Fibroblast of lung (primary cell): Measurements from ENCODE around the gene IMMP2L. TPM values are rescaled to one million over a fixed set of nuclear protein-coding genes. Genes with fewer than 3 reads are reported as not detected.
A peak's percentile ranks its signal among the peaks of the same experiment; 100 is the strongest.

Experiments
- DNase-seq, 2 donors: peaks; one replicate each; pipeline versions ENCODE4 v3.0.0 to v3.0.0-alpha.2; 2010; ENCODE audit warnings: low read depth in 2 of 2
- H2AFZ ChIP-seq: 2 replicates; pipeline ENCODE4 v1.5.1; 2012; ENCODE audit warnings: low read length, control low read depth, inconsistent platforms
- H3K27ac ChIP-seq: 2 replicates; pipeline ENCODE4 v1.5.1; 2011; ENCODE audit warnings: low read length, control low read depth; ENCODE audit not compliant: insufficient read depth
- H3K27me3 ChIP-seq: 2 replicates; pipeline ENCODE4 v1.5.1; 2011; ENCODE audit warnings: mild to moderate bottlenecking, low read length; ENCODE audit not compliant: control insufficient read depth, insufficient read depth
- H3K36me3 ChIP-seq: 2 replicates; pipeline ENCODE4 v1.5.1; 2011; ENCODE audit warnings: low read length; ENCODE audit not compliant: control insufficient read depth, insufficient read depth
- H3K4me1 ChIP-seq: 2 replicates; pipeline ENCODE4 v1.5.1; 2011; ENCODE audit warnings: low read length; ENCODE audit not compliant: control insufficient read depth, insufficient read depth; ENCODE audit errors: extremely low read depth
- H3K4me2 ChIP-seq: 2 replicates; pipeline ENCODE4 v1.5.1; 2011; ENCODE audit warnings: low read length, control low read depth; ENCODE audit not compliant: insufficient read depth; ENCODE audit errors: extremely low read depth
- H3K4me3 ChIP-seq, 4 experiments: fragments of 200-600 bp in 1 of 4; sonication (generic) in 1 of 4; replicated peaks in 1 of 4; 2 replicates each; pipeline ENCODE4 v1.5.1; 2011 to 2016; ENCODE audit warnings: low read length in 4 of 4, low read depth in 3 of 4, mild to moderate bottlenecking in 3 of 4, control low read depth in 2 of 4, inconsistent platforms in 1 of 4, mixed read lengths in 1 of 4; ENCODE audit not compliant: insufficient read depth in 1 of 4; ENCODE audit errors: control extremely low read depth in 1 of 4
- H3K79me2 ChIP-seq: 2 replicates; pipeline ENCODE4 v1.5.1; 2012; ENCODE audit warnings: mild to moderate bottlenecking, low read length, inconsistent platforms; ENCODE audit not compliant: control insufficient read depth, insufficient read depth
- H3K9ac ChIP-seq: 2 replicates; pipeline ENCODE4 v1.5.1; 2011; ENCODE audit warnings: mild to moderate bottlenecking, low read length, control low read depth; ENCODE audit not compliant: insufficient read depth
- H3K9me3 ChIP-seq: 2 replicates; pipeline ENCODE4 v1.5.1; 2012; ENCODE audit warnings: low read depth, low read length; ENCODE audit not compliant: control insufficient read depth, insufficient read depth
- H4K20me1 ChIP-seq: 2 replicates; pipeline ENCODE4 v1.5.1; 2011; ENCODE audit warnings: low read length; ENCODE audit not compliant: control insufficient read depth, insufficient read depth; ENCODE audit errors: extremely low read depth
- CTCF ChIP-seq, 2 donors: IDR thresholded peaks in 1 of 2; conservative IDR thresholded peaks in 1 of 2; 1 replicate in 1 of 2; 2 replicates in 1 of 2; pipeline ENCODE4 v1.5.1; 2011 to 2012; ENCODE audit warnings: low read length in 2 of 2, control low read depth in 1 of 2, inconsistent platforms in 1 of 2, low read depth in 1 of 2, mild to moderate bottlenecking in 1 of 2
- EZH2 ChIP-seq: IDR thresholded peaks from 2 replicates; pipeline ENCODE4 v1.5.1; 2012; ENCODE audit warnings: low read length, control low read depth, mild to moderate bottlenecking; ENCODE audit errors: missing control alignments
- polyA plus RNA-seq, 2 donors: library from polyadenylated mRNA; depleted of rRNA in 1 of 2; stranded (reverse) in 1 of 2; unstranded in 1 of 2; fragments of >200 nt; gene quantifications; 2 replicates each; pipeline ENCODE4 v1.2.1, GENCODE V29; 2011 to 2012; ENCODE audit warnings: missing spikeins in 1 of 2
- total RNA-seq: library from RNA; depleted of rRNA; stranded (reverse); fragments of >200 nt; gene quantifications from 2 replicates; pipeline ENCODE4 v1.2.1, GENCODE V29; 2014

IMMP2L gene
- total and polyA plus RNA-seq, 2 donors (not counting 1 experiment from before 2014, with no cell fraction given) = 6.9 to 14.4 TPM

GRCh38 chr7:111240371-111240770 lies 321.9 kb downstream of the IMMP2L start:
- Histone ChIP-seq H3K9ac (no peak overlapping the region), H3K9me3 (no peaks in the 10 kb centered on the region), H3K4me1 (peaks cover 2% of the 10 kb centered on the region), H3K4me2 (no peak overlapping the region), H4K20me1 (no peaks in the 10 kb centered on the region), H3K36me3 (no peaks in the 10 kb centered on the region), H3K27ac (no peak overlapping the region), H3K4me3 (no peak overlapping the region), H2AFZ (no peak overlapping the region), H3K79me2 (no peaks in the 10 kb centered on the region), H3K27me3 (no peaks in the 10 kb centered on the region)
- DNase-seq = no peak
- TF ChIP-seq EZH2 (no peak), CTCF (conservative IDR thresholded peaks at IDR 0.05 in 1 of 2, IDR thresholded peaks at IDR 0.05 in 1 of 2; ENCODE audit: low read depth in 1 of 2, low read length in 2 of 2) (no peak)

- Histone ChIP-seq H3K36me3 (no peaks in the 10 kb centered on the region), H4K20me1 (no peaks in the 10 kb centered on the region), H3K4me2 (no peak overlapping the region), H3K4me3 (peak overlapping the region in 1 of 4 experiments; percentile 67), H3K9ac (no peak overlapping the region), H3K4me1 (peaks cover 2% of the 10 kb centered on the region), H3K79me2 (no peaks in the 10 kb centered on the region), H3K9me3 (no peaks in the 10 kb centered on the region), H2AFZ (no peak overlapping the region), H3K27ac (no peak overlapping the region), H3K27me3 (no peaks in the 10 kb centered on the region)
- no peak for DNase-seq
- TF ChIP-seq CTCF (conservative IDR thresholded peaks at IDR 0.05 in 1 of 2, IDR thresholded peaks at IDR 0.05 in 1 of 2; ENCODE audit: low read depth in 1 of 2, low read length in 2 of 2) = no peak
- no peak for TF ChIP-seq EZH2
Measured at GRCh38 chr7:111239437-111239836, 322.9 kb downstream of the IMMP2L start.

GRCh38 chr7:111238886-111239285 lies 323.4 kb downstream of the IMMP2L start:
- no peaks in the 10 kb centered on the region for H4K20me1 ChIP-seq
- no peaks in the 10 kb centered on the region for H3K79me2 ChIP-seq
- H2AFZ ChIP-seq = peak overlapping the region; percentile 62
- peaks cover 2% of the 10 kb centered on the region for H3K4me1 ChIP-seq
- H3K27me3 ChIP-seq = no peaks in the 10 kb centered on the region
- TF ChIP-seq EZH2 (no peak), CTCF (conservative IDR thresholded peaks at IDR 0.05 in 1 of 2, IDR thresholded peaks at IDR 0.05 in 1 of 2; ENCODE audit: low read depth in 1 of 2, low read length in 2 of 2) (no peak)
- no peak overlapping the region for H3K27ac ChIP-seq
- H3K4me3 ChIP-seq = peak overlapping the region; percentile 8 to 67 (median 36)
- H3K9me3 ChIP-seq = no peaks in the 10 kb centered on the region
- H3K4me2 ChIP-seq = peak overlapping the region; percentile 80
- no peaks in the 10 kb centered on the region for H3K36me3 ChIP-seq
- no peak overlapping the region for H3K9ac ChIP-seq
- peak; percentile 76 to 79 for DNase-seq
